DND-41 (cell line): ENCODE data around the gene COX18.
A peak's percentile ranks its signal among the peaks of the same experiment; 100 is the strongest.

Source experiments
- ATAC-seq: fragments of 200-7000 bp; cut with Tn5 transposase; 3 replicates; pipeline ENCODE4 v1.9.1; 2021; ENCODE audit warnings: low read depth; ENCODE audit not compliant: insufficient read depth
- DNase-seq: peaks from one replicate; pipeline ENCODE4 v3.0.0-alpha.2; 2020
- H2AFZ ChIP-seq: 2 replicates; pipeline ENCODE4 v1.6.0; 2012; ENCODE audit warnings: low read depth, low read length
- H3K27ac ChIP-seq: 2 replicates; pipeline ENCODE4 v1.5.1; 2012; ENCODE audit warnings: low read length, inconsistent platforms
- H3K27me3 ChIP-seq: fragments of 200-600 bp; sonication (generic); 2 replicates; pipeline ENCODE4 v1.6.0; 2012; ENCODE audit warnings: low read length, mild to moderate bottlenecking, inconsistent platforms; ENCODE audit not compliant: insufficient read depth, poor library complexity
- H3K36me3 ChIP-seq: 2 replicates; pipeline ENCODE4 v1.5.1; 2012; ENCODE audit warnings: low read length, inconsistent platforms; ENCODE audit not compliant: insufficient read depth
- H3K4me1 ChIP-seq: 2 replicates; pipeline ENCODE4 v1.5.1; 2012; ENCODE audit warnings: mild to moderate bottlenecking, low read length; ENCODE audit not compliant: insufficient read depth
- H3K4me2 ChIP-seq: 2 replicates; pipeline ENCODE4 v1.6.0; 2012; ENCODE audit warnings: mild to moderate bottlenecking, moderate library complexity, low read length, inconsistent platforms; ENCODE audit not compliant: insufficient read depth
- H3K4me3 ChIP-seq, 2 experiments: fragments of 200-600 bp in 1 of 2; shearing (Covaris generic) in 1 of 2; 2 replicates each; pipeline ENCODE4 v1.5.1; 2012 to 2016; ENCODE audit warnings: inconsistent platforms in 2 of 2, low read length in 2 of 2, mild to moderate bottlenecking in 2 of 2, low read depth in 1 of 2, moderate library complexity in 1 of 2
- H3K79me2 ChIP-seq: 2 replicates; pipeline ENCODE4 v1.6.0; 2012; ENCODE audit warnings: low read length, inconsistent platforms; ENCODE audit not compliant: insufficient read depth
- H3K9ac ChIP-seq: 2 replicates; pipeline ENCODE4 v1.6.0; 2012; ENCODE audit warnings: low read depth, mild to moderate bottlenecking, inconsistent platforms, low read length, moderate library complexity
- H3K9me3 ChIP-seq: 2 replicates; pipeline ENCODE4 v1.5.1; 2012; ENCODE audit warnings: low read length, moderate library complexity, mild to moderate bottlenecking, inconsistent platforms; ENCODE audit not compliant: insufficient read depth, severe bottlenecking
- H4K20me1 ChIP-seq: 2 replicates; pipeline ENCODE4 v1.6.0; 2012; ENCODE audit warnings: low read length; ENCODE audit not compliant: insufficient read depth
- EZH2 ChIP-seq: IDR thresholded peaks from 3 replicates; pipeline ENCODE4 v1.6.1; 2012; ENCODE audit warnings: borderline replicate concordance, low read depth, mild to moderate bottlenecking, moderate library complexity, low read length, inconsistent platforms; ENCODE audit not compliant: severe bottlenecking
- TF ChIP-seq, protein P1 (sequence below): IDR thresholded peaks from 2 replicates; pipeline ENCODE4 v1.5.1; 2012; ENCODE audit warnings: borderline replicate concordance, low read length, moderate library complexity, mild to moderate bottlenecking; ENCODE audit not compliant: poor library complexity, severe bottlenecking; ENCODE audit errors: extremely low read depth

Gene COX18

GRCh38 chr4:73103799-73104503 is 34.4 kb upstream of the COX18 start:
- TF ChIP-seq EZH2, result no peak
- TF ChIP-seq, protein P1, sequence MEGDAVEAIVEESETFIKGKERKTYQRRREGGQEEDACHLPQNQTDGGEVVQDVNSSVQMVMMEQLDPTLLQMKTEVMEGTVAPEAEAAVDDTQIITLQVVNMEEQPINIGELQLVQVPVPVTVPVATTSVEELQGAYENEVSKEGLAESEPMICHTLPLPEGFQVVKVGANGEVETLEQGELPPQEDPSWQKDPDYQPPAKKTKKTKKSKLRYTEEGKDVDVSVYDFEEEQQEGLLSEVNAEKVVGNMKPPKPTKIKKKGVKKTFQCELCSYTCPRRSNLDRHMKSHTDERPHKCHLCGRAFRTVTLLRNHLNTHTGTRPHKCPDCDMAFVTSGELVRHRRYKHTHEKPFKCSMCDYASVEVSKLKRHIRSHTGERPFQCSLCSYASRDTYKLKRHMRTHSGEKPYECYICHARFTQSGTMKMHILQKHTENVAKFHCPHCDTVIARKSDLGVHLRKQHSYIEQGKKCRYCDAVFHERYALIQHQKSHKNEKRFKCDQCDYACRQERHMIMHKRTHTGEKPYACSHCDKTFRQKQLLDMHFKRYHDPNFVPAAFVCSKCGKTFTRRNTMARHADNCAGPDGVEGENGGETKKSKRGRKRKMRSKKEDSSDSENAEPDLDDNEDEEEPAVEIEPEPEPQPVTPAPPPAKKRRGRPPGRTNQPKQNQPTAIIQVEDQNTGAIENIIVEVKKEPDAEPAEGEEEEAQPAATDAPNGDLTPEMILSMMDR, result no peak
- Histone ChIP-seq H3K4me3 (no peak overlapping the region), H3K4me1 (no peaks in the 10 kb centered on the region), H3K4me2 (no peak overlapping the region), H3K27me3 (no peaks in the 10 kb centered on the region), H3K9me3 (no peaks in the 10 kb centered on the region), H3K27ac (no peak overlapping the region), H3K79me2 (no peaks in the 10 kb centered on the region), H3K36me3 (peaks cover 69% of the 10 kb centered on the region), H4K20me1 (no peaks in the 10 kb centered on the region), H3K9ac (no peak overlapping the region), H2AFZ (no peak overlapping the region)
- no peak for ATAC-seq
- no peak for DNase-seq

DNA sequence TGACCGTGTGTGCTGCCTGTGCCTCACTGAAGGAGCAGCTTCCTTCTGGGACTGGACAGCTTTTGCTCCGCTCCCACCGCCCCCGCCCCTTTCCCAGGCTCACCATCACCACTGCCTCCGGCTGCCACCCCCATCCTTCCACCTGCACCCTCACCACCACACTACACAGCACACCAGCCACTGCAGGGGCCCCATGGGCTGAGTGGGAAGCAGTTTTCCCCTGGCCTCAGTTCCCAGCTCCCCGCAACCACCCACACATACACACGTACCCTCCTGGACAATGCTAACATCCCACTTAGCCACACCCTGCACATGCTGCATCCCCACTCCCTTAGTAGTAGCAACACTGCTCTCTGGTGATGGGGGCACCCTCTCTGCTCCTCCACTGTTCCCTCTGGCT is 29.6 kb upstream of the COX18 start:
- H3K4me1 ChIP-seq, result no peaks in the 10 kb centered on the region
- H3K27ac ChIP-seq, result no peak overlapping the region
- TF ChIP-seq, protein P1, result no peak
- TF ChIP-seq EZH2, result no peak
- H4K20me1 ChIP-seq, result no peaks in the 10 kb centered on the region
- H3K79me2 ChIP-seq, result no peaks in the 10 kb centered on the region
- peaks cover 84% of the 10 kb centered on the region for H3K36me3 ChIP-seq
- no peak overlapping the region for H3K4me2 ChIP-seq
- ATAC-seq, result peak; percentile 36; the same call in 2 of the 3 replicates
- no peak overlapping the region for H2AFZ ChIP-seq
- DNase-seq, result no peak
- H3K27me3 ChIP-seq, result no peaks in the 10 kb centered on the region
- H3K9ac ChIP-seq, result no peak overlapping the region
- H3K9me3 ChIP-seq, result no peaks in the 10 kb centered on the region
- H3K4me3 ChIP-seq, result no peak overlapping the region

GRCh38 chr4:73098713-73099112 is 29.2 kb upstream of the COX18 start:
- TF ChIP-seq EZH2, result no peak
- TF ChIP-seq, protein P1, result no peak
- Histone ChIP-seq H3K79me2 (no peaks in the 10 kb centered on the region), H3K36me3 (peaks cover 88% of the 10 kb centered on the region), H2AFZ (no peak overlapping the region), H3K27me3 (no peaks in the 10 kb centered on the region), H3K4me3 (no peak overlapping the region), H3K4me2 (no peak overlapping the region), H3K9me3 (no peaks in the 10 kb centered on the region), H4K20me1 (no peaks in the 10 kb centered on the region), H3K9ac (no peak overlapping the region), H3K4me1 (no peaks in the 10 kb centered on the region), H3K27ac (no peak overlapping the region)
- ATAC-seq (no peak), DNase-seq (no peak)

GRCh38 chr4:73098016-73098415 is 28.5 kb upstream of the COX18 start:
- Histone ChIP-seq H3K36me3 (peaks cover 86% of the 10 kb centered on the region), H2AFZ (no peak overlapping the region), H3K9ac (no peak overlapping the region), H3K79me2 (no peaks in the 10 kb centered on the region), H3K4me1 (no peaks in the 10 kb centered on the region), H3K4me3 (no peak overlapping the region), H4K20me1 (no peaks in the 10 kb centered on the region), H3K27me3 (no peaks in the 10 kb centered on the region), H3K9me3 (no peaks in the 10 kb centered on the region), H3K4me2 (no peak overlapping the region), H3K27ac (no peak overlapping the region)
- TF ChIP-seq, protein P1, result no peak
- TF ChIP-seq EZH2, result no peak
- DNase-seq (no peak), ATAC-seq (no peak)
